ENCODE data around the gene APOA4.
A peak's percentile ranks its signal among the peaks of the same experiment; 100 is the strongest.

Gene APOA4

GRCh38 chr11:116823031-116823843 is at the start of gene APOA4:
APOA4 (minus strand) TSS chr11:116823304; CDS start chr11:116823191, 113 bp downstream.
- no peak for DNase-seq

- DNase-seq = no peak
Observed at GRCh38 chr11:116871248-116871647, 48.1 kb upstream of the APOA4 start.

- DNase-seq = no peak
Observed at GRCh38 chr11:116870054-116870453, 47.0 kb upstream of the APOA4 start.

GRCh38 chr11:116869610-116870009 is 46.5 kb upstream of the APOA4 start:
- DNase-seq = no peak

- DNase-seq = no peak
Observed at GRCh38 chr11:116868066-116868465, 45.0 kb upstream of the APOA4 start.

- no peak for DNase-seq
Observed at GRCh38 chr11:116867619-116868018, 44.5 kb upstream of the APOA4 start.

GRCh38 chr11:116866804-116867455 is 43.8 kb upstream of the APOA4 start:
- DNase-seq = no peak

GRCh38 chr11:116865696-116866095 is 42.6 kb upstream of the APOA4 start:
- no peak for DNase-seq

GRCh38 chr11:116864531-116864930 is 41.4 kb upstream of the APOA4 start:
- no peak for DNase-seq

GRCh38 chr11:116862951-116863350 is 39.8 kb upstream of the APOA4 start:
- no peak for DNase-seq

- DNase-seq = no peak
Observed at GRCh38 chr11:116862185-116862584, 39.1 kb upstream of the APOA4 start.

- DNase-seq = no peak
Observed at GRCh38 chr11:116861539-116861938, 38.4 kb upstream of the APOA4 start.

GRCh38 chr11:116860303-116860702 is 37.2 kb upstream of the APOA4 start:
- no peak for DNase-seq

- no peak for DNase-seq
Observed at GRCh38 chr11:116859175-116859574, 36.1 kb upstream of the APOA4 start.

GRCh38 chr11:116857936-116858335 is 34.8 kb upstream of the APOA4 start:
- no peak for DNase-seq

- DNase-seq = no peak
Observed at GRCh38 chr11:116857316-116857715, 34.2 kb upstream of the APOA4 start.

GRCh38 chr11:116856423-116856822 is 33.3 kb upstream of the APOA4 start:
- no peak for DNase-seq

GRCh38 chr11:116855413-116855812 is 32.3 kb upstream of the APOA4 start:
- DNase-seq = no peak

- DNase-seq = peak; percentile 68 to 84
Observed at GRCh38 chr11:116853461-116854073, 30.5 kb upstream of the APOA4 start.

- DNase-seq = no peak
Observed at GRCh38 chr11:116852261-116853031, 29.3 kb upstream of the APOA4 start.

GRCh38 chr11:116851626-116852025 is 28.5 kb upstream of the APOA4 start:
- DNase-seq = peak; percentile 50 to 61

- no peak for DNase-seq
Observed at GRCh38 chr11:116849486-116849885, 26.4 kb upstream of the APOA4 start.

- DNase-seq = no peak
Observed at GRCh38 chr11:116849060-116849459, 26.0 kb upstream of the APOA4 start.
